Type B pancreatic cell (in vitro differentiated cells): ENCODE results near the gene TIMM44. TPM values are rescaled to one million over a fixed set of nuclear protein-coding genes. Genes with fewer than 3 reads are reported as not detected.

Experiments used
- DNase-seq: peaks from one replicate; pipeline ENCODE4 v3.0.0; 2021; ENCODE audit warnings: mixed read lengths; ENCODE audit not compliant: unreplicated experiment; ENCODE audit errors: extremely low spot score
- H3K27ac Mint-ChIP-seq: 2 replicates; pipeline ENCODE4 v1.8.0; 2021; ENCODE audit warnings: mild to moderate bottlenecking, mixed read lengths
- H3K27me3 Mint-ChIP-seq: 2 replicates; pipeline ENCODE4 v1.8.0; 2021; ENCODE audit warnings: mixed read lengths
- H3K36me3 Mint-ChIP-seq: 2 replicates; pipeline ENCODE4 v1.8.0; 2021; ENCODE audit warnings: mixed read lengths
- H3K4me1 Mint-ChIP-seq: one replicate; pipeline ENCODE4 v1.8.0; 2021; ENCODE audit warnings: mixed read lengths; ENCODE audit not compliant: unreplicated experiment
- H3K4me3 Mint-ChIP-seq: 2 replicates; pipeline ENCODE4 v1.8.0; 2021; ENCODE audit warnings: mild to moderate bottlenecking, mixed read lengths
- H3K9me3 Mint-ChIP-seq: 2 replicates; pipeline ENCODE4 v1.8.0; 2021; ENCODE audit warnings: mixed read lengths
- total RNA-seq: library from RNA; stranded (reverse); gene quantifications from 2 replicates; pipeline ENCODE4 v1.2.1, GENCODE V29; 2021; ENCODE audit warnings: low replicate concordance
- TF ChIP-seq, protein P1 (sequence below): fragments of 200-600 bp; sonication (generic); conservative IDR thresholded peaks from 2 replicates; pipeline ENCODE4 v1.5.0; 2021; ENCODE audit warnings: antibody characterized with exemption, mild to moderate bottlenecking

Gene TIMM44
- total RNA-seq, 1 donor from 2014 or later: 80.4 TPM

DNA sequence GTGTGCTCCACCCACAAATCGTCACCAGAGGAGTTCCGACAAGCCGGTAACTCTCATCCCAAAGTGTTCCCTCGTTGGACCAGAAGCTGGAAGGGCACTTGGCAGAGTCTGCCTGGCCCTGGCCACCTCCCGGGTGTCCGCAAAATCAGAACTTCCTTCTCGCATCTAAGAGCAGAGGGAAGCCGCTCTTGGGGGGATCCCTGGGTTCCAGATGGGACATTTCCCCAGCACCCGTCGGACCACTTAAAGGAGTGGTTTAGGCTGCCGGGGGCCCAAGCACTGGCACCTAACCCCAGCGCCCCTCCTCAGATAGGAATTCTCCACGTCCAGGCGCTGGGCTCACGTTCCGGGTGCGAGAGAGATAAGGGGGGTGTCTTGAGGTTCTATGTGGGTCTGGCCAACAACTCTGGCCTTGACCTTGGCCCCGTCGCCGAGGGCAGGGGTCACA lies 40.6 kb downstream of the TIMM44 start:
- H3K4me3 Mint-ChIP-seq: peak overlapping the region; percentile 92
- no peaks in the 10 kb centered on the region for H3K36me3 Mint-ChIP-seq
- TF ChIP-seq, protein P1, sequence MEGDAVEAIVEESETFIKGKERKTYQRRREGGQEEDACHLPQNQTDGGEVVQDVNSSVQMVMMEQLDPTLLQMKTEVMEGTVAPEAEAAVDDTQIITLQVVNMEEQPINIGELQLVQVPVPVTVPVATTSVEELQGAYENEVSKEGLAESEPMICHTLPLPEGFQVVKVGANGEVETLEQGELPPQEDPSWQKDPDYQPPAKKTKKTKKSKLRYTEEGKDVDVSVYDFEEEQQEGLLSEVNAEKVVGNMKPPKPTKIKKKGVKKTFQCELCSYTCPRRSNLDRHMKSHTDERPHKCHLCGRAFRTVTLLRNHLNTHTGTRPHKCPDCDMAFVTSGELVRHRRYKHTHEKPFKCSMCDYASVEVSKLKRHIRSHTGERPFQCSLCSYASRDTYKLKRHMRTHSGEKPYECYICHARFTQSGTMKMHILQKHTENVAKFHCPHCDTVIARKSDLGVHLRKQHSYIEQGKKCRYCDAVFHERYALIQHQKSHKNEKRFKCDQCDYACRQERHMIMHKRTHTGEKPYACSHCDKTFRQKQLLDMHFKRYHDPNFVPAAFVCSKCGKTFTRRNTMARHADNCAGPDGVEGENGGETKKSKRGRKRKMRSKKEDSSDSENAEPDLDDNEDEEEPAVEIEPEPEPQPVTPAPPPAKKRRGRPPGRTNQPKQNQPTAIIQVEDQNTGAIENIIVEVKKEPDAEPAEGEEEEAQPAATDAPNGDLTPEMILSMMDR: no peak
- H3K27me3 Mint-ChIP-seq: no peaks in the 10 kb centered on the region
- peak overlapping the region; percentile 97 for H3K27ac Mint-ChIP-seq
- H3K9me3 Mint-ChIP-seq: no peaks in the 10 kb centered on the region
- no peak for DNase-seq
- peaks cover 11% of the 10 kb centered on the region for H3K4me1 Mint-ChIP-seq

DNA sequence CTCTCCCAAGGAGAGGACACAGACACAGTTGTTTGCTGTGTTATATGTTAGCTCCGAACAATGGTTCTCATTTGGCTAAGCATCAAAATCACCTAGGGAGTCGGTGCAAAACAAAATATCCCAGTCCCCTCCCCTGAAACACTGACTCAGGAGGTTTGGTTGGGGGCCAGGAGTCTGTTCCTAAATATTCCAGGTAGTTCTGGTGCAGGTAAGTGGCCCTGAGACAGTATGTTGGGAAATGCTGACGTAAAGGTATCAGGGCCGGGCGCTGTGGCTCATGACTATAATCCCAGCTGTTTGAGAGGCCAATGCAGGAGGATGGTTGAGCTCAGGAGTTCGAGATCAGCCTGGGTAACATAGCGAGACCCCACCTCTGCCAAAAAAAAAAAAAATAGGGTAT lies 42.1 kb downstream of the TIMM44 start:
- Mint-ChIP-seq H3K4me3 (no peak overlapping the region), H3K9me3 (no peaks in the 10 kb centered on the region), H3K27ac (peak overlapping the region; percentile 13), H3K4me1 (peaks cover 15% of the 10 kb centered on the region), H3K27me3 (no peaks in the 10 kb centered on the region), H3K36me3 (no peaks in the 10 kb centered on the region)
- TF ChIP-seq, protein P1: no peak
- no peak for DNase-seq

DNA sequence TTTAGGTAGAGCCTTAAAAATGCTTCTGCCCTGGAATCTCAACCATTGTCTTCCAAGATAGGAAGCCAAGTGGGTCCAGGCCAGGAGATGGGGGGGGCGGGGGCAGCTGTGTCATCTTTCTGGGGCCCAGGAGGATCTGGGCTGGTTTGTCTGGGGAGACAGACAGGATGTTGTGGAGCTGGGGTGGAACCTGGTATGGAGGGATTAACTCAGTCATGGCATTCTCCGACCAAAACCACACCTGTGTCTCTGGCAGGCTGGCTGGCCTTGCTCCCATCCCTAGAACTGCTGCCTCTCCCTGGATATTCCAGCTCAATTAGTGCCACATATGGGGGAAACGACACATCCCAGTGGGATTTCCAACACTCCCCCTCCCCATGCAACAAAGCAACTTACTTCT lies 42.5 kb downstream of the TIMM44 start:
- Mint-ChIP-seq H3K4me1 (peaks cover 15% of the 10 kb centered on the region), H3K4me3 (no peak overlapping the region), H3K36me3 (no peaks in the 10 kb centered on the region), H3K9me3 (no peaks in the 10 kb centered on the region), H3K27me3 (no peaks in the 10 kb centered on the region), H3K27ac (no peak overlapping the region)
- DNase-seq: no peak
- TF ChIP-seq, protein P1: no peak

DNA sequence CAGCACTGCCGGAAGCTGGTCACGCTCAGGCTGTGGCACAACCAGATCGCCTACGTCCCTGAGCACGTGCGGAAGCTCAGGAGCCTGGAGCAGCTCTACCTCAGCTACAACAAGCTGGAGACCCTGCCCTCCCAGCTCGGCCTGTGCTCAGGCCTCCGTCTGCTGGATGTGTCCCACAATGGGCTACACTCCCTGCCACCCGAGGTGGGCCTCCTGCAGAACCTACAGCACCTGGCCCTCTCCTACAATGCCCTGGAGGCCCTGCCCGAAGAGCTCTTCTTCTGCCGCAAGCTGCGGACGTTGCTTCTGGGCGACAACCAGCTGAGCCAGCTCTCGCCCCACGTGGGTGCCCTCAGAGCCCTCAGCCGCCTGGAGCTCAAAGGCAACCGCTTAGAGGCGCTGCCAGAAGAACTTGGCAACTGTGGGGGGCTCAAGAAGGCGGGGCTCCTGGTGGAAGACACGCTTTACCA lies 43.0 kb downstream of the TIMM44 start:
- DNase-seq: no peak
- H3K4me3 Mint-ChIP-seq: no peak overlapping the region
- no peak overlapping the region for H3K27ac Mint-ChIP-seq
- no peaks in the 10 kb centered on the region for H3K9me3 Mint-ChIP-seq
- H3K27me3 Mint-ChIP-seq: no peaks in the 10 kb centered on the region
- peaks cover 11% of the 10 kb centered on the region for H3K4me1 Mint-ChIP-seq
- TF ChIP-seq, protein P1: no peak
- H3K36me3 Mint-ChIP-seq: no peaks in the 10 kb centered on the region

DNA sequence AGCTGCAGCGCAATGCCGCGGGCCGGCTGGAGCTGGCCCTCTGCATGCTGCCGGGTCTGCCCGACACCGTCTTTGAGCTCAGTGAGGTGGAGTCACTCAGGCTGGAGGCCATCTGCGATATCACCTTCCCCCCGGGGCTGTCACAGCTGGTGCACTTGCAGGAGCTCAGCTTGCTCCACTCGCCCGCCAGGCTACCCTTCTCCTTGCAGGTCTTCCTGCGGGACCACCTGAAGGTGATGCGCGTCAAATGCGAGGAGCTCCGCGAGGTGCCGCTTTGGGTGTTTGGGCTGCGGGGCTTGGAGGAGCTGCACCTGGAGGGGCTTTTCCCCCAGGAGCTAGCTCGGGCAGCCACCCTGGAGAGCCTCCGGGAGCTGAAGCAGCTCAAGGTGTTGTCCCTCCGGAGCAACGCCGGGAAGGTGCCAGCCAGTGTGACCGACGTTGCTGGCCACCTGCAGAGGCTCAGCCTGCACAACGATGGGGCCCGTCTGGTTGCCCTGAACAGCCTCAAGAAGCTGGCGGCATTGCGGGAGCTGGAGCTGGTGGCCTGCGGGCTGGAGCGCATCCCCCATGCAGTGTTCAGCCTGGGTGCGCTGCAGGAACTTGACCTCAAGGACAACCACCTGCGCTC lies 43.6 kb downstream of the TIMM44 start:
- H3K27me3 Mint-ChIP-seq: no peaks in the 10 kb centered on the region
- H3K36me3 Mint-ChIP-seq: no peaks in the 10 kb centered on the region
- no peak for DNase-seq
- H3K9me3 Mint-ChIP-seq: no peaks in the 10 kb centered on the region
- H3K4me1 Mint-ChIP-seq: peaks cover 7% of the 10 kb centered on the region
- TF ChIP-seq, protein P1: no peak
- H3K27ac Mint-ChIP-seq: no peak overlapping the region
- no peak overlapping the region for H3K4me3 Mint-ChIP-seq
